HepG2 (cell line): ENCODE results near the gene RMI2. TPM values are rescaled to one million over a fixed set of nuclear protein-coding genes. Genes with fewer than 3 reads are reported as not detected.

Source experiments
- ARID2 ChIP-seq: sonication (generic); formaldehyde crosslinking; IDR thresholded peaks from 2 replicates; pipeline ENCODE4 v1.8.1; 2022; ENCODE audit warnings: mild to moderate bottlenecking, missing genetic modification reagents, borderline replicate concordance
- MTA1 ChIP-seq: sonication (generic); formaldehyde crosslinking; IDR thresholded peaks from 2 replicates; pipeline ENCODE4 v1.4.0; 2020; ENCODE audit warnings: missing genetic modification reagents, mild to moderate bottlenecking, borderline replicate concordance
- MTERF4 ChIP-seq: sonication (generic); formaldehyde crosslinking; IDR thresholded peaks from 2 replicates; pipeline ENCODE4 v1.8.0; 2023; ENCODE audit warnings: mild to moderate bottlenecking, missing genetic modification reagents
- PITX1 ChIP-seq: sonication (generic); formaldehyde crosslinking; IDR thresholded peaks from 2 replicates; pipeline ENCODE4 v1.5.1; 2020; ENCODE audit warnings: mild to moderate bottlenecking, missing genetic modification reagents
- RFX5 ChIP-seq: IDR thresholded peaks from 2 replicates; pipeline ENCODE4 v1.6.1; 2011; ENCODE audit warnings: low read depth, low read length, improper control_type of control experiment
- polyA plus RNA-seq, 8 experiments: library from polyadenylated mRNA; depleted of rRNA in 3 of 8; stranded (reverse) in 7 of 8; unstranded in 1 of 8; fragments of >200 nt; fragmentation: Illumina TruSeq in 4 of 8; extraction: Trizol in 4 of 8; gene quantifications; 2 replicates each; pipeline versions ENCODE4 v1.2.1 to v1.2.3, GENCODE V29; 2011 to 2016; ENCODE audit warnings: low read depth in 4 of 8, missing spikeins in 1 of 8, mixed read lengths in 1 of 8; ENCODE audit not compliant: insufficient read depth in 1 of 8
- total RNA-seq, 5 experiments: library from RNA; depleted of rRNA; stranded (reverse); fragments of >200 nt; fragmentation: Illumina TruSeq; extraction: Trizol; gene quantifications; 2 replicates each; pipeline ENCODE4 v1.2.3, GENCODE V29; 2016; ENCODE audit warnings: low read depth in 1 of 5
- TF ChIP-seq, protein P1 (sequence below): IDR thresholded peaks from 2 replicates; pipeline ENCODE4 v1.4.0; 2020; ENCODE audit warnings: mild to moderate bottlenecking, missing genetic modification reagents

Gene RMI2
- total and polyA plus RNA-seq, 2 of the 13 experiments (the other 11 are each of a cell fraction or from before 2014, with no cell fraction given) = 24.5 to 55.7 TPM

DNA sequence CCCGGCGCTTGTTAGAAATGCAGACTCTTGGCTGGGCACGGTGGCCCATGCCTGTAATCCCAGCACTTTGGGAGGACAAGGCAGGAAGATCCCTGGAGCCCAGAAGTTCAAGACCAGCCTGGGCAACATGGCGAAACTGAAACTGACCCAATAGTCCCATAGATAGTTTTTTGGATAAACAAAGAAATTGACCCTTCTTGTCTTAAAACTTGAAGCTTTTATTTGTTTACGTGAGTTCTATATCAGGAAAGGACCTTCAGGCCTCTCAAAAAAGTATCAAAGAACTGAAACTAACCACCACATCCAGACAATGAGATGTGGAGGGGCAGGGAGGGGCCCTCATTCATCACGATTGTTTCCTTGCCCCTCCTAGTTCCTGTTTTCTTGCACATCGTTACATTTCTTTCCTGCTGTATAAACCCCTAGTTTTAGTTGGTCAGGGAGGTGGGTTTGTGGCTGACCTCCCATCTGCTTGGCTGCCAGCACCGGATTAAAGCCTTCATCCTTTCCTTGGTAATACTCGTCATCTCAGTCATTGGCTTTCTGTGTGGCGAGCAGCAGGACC lies 34.2 kb upstream of the RMI2 start (continued):
- no peak for TF ChIP-seq ARID2 (CRISPR knock-in tag)
- TF ChIP-seq MTERF4 = no peak
- TF ChIP-seq RFX5 = no peak
- TF ChIP-seq PITX1 = no peak
- TF ChIP-seq, protein P1, sequence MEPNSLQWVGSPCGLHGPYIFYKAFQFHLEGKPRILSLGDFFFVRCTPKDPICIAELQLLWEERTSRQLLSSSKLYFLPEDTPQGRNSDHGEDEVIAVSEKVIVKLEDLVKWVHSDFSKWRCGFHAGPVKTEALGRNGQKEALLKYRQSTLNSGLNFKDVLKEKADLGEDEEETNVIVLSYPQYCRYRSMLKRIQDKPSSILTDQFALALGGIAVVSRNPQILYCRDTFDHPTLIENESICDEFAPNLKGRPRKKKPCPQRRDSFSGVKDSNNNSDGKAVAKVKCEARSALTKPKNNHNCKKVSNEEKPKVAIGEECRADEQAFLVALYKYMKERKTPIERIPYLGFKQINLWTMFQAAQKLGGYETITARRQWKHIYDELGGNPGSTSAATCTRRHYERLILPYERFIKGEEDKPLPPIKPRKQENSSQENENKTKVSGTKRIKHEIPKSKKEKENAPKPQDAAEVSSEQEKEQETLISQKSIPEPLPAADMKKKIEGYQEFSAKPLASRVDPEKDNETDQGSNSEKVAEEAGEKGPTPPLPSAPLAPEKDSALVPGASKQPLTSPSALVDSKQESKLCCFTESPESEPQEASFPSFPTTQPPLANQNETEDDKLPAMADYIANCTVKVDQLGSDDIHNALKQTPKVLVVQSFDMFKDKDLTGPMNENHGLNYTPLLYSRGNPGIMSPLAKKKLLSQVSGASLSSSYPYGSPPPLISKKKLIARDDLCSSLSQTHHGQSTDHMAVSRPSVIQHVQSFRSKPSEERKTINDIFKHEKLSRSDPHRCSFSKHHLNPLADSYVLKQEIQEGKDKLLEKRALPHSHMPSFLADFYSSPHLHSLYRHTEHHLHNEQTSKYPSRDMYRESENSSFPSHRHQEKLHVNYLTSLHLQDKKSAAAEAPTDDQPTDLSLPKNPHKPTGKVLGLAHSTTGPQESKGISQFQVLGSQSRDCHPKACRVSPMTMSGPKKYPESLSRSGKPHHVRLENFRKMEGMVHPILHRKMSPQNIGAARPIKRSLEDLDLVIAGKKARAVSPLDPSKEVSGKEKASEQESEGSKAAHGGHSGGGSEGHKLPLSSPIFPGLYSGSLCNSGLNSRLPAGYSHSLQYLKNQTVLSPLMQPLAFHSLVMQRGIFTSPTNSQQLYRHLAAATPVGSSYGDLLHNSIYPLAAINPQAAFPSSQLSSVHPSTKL (CRISPR knock-in tag) = no peak
- TF ChIP-seq MTA1 = no peak
